ENCODE data around the gene MAB21L4. TPM values are rescaled to one million over a fixed set of nuclear protein-coding genes. Genes with fewer than 3 reads are reported as not detected.

MAB21L4 gene
- polyA plus RNA-seq, 4 donors = 3.8 to 29.3 (median 9.1) TPM

DNA sequence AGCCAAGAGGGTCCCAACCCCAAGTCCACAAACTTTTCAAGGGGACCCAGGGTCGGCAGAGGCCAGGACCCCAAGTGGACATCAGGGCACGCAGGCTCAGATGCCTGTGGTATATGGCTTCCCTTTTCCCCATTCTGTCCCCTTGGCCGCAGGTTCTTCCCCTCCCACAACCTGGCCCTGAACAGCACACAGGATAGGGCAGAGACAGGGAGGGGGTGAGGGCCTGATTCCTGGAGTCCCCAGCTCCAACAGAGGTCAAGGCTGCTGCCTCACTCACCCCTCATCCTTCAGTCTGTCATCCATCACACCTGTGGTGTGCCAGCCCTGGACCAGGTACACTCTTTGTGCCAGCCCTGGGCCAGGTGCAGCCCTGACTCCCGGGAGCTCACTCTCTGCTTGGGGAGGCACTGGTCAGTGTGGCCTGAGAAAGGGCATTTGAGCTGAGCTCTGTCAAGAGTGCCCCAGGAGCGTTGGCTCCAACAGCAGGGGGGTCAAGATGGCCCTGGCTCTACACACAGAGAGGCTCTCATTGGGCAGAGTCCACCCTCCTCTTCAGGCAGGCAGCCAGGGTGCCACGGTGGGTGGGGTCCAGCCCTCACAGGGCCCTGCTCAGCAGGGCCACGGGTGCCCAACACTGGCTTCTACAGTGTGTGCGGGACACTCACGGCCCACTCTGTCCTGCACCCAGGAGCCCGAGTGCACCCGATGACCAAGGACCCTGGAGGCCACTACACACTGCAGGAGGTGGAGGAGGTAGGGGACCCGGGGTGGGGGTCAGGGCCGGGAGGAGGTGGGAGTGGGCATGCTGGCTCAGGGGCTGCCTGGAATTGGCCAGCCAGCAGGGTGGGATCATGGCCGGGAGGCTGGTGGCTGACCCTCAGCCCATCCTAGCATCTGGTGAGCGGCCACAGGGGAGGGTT lies 25.7 kb downstream of the MAB21L4 start:
- peaks cover 0 to 21% (median 10%) of the 10 kb centered on the region in 3 donors for H3K4me1 ChIP-seq (ENCODE audit: control insufficient read depth in 3 of 3, insufficient read depth in 2 of 3, low read depth in 1 of 3, low read length in 2 of 3)
- WGBS, 3 donors = 71 to 80% (median 74%) methylated on average over 15 of the region's 15 CpGs
- H3K27me3 ChIP-seq (ENCODE audit: control insufficient read depth in 3 of 3, insufficient read depth in 3 of 3, low read length in 3 of 3) = no peaks in the 10 kb centered on the region
- H3K4me3 ChIP-seq (ENCODE audit: low read depth in 1 of 3, low read length in 3 of 3) = no peak overlapping the region
- FAIRE-seq (no peak), DNase-seq (no peak)
- no peaks in the 10 kb centered on the region for H3K9me3 ChIP-seq (ENCODE audit: control insufficient read depth in 2 of 2, insufficient read depth in 1 of 2, low read depth in 1 of 2, low read length in 1 of 2)
- no peak overlapping the region for H3K27ac ChIP-seq (ENCODE audit: low read depth in 1 of 3, low read length in 2 of 3)
- H3K36me3 ChIP-seq (ENCODE audit: control insufficient read depth in 3 of 3, insufficient read depth in 2 of 3, low read depth in 1 of 3, low read length in 3 of 3) = no peaks in the 10 kb centered on the region

DNA sequence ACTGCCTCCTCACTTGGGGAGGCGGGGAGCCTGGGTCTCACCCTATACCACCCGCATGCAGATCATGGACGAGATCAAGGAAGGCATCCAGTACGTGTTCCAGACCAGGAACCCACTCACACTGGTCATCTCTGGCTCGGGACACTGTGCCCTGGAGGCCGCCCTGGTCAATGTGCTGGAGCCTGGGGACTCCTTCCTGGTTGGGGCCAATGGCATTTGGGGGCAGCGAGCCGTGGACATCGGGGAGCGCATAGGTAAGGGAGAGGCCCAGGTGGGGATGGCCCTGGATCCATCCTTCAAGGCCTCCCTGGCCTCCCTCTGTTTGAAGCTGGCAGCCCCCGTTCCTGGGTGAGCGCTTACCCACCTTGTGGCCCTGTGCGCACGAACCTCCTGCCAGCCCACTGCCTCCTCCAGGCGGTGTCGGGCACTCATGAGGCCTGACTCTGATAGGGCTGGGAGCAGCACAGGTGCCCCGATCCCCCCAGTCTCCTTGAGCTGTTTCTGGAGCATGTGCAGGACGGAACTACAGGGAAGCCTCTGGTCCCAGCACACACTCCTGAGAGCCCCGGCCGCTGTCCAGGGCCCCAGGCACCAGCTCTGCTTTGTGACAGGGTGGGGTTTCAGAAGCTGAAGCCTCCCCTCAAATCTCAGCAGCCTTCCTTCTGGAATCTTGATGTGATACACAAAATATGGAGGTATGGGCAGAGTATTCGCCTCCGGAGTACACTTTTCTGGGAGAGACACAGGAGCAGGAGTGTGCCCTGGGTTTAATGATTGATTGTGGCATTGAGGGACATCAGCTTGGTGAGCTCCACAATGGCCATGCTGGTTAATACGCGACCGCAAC lies 26.6 kb downstream of the MAB21L4 start:
- DNase-seq (no peak), FAIRE-seq (no peak)
- Histone ChIP-seq H3K36me3 (ENCODE audit: control insufficient read depth in 3 of 3, insufficient read depth in 2 of 3, low read depth in 1 of 3, low read length in 3 of 3) (no peaks in the 10 kb centered on the region), H3K27me3 (ENCODE audit: control insufficient read depth in 3 of 3, insufficient read depth in 3 of 3, low read length in 3 of 3) (no peaks in the 10 kb centered on the region), H3K4me3 (ENCODE audit: low read depth in 1 of 3, low read length in 3 of 3) (no peak overlapping the region), H3K9me3 (ENCODE audit: control insufficient read depth in 2 of 2, insufficient read depth in 1 of 2, low read depth in 1 of 2, low read length in 1 of 2) (no peaks in the 10 kb centered on the region), H3K4me1 (ENCODE audit: control insufficient read depth in 3 of 3, insufficient read depth in 2 of 3, low read depth in 1 of 3, low read length in 2 of 3) (peaks cover 0 to 12% (median 3%) of the 10 kb centered on the region in 3 donors), H3K27ac (ENCODE audit: low read depth in 1 of 3, low read length in 2 of 3) (no peak overlapping the region)
- 89 to 91% (median 91%) methylated on average over 22 to 25 of the region's 25 CpGs for WGBS, 3 donors

GRCh38 chr2:240868286-240869108 lies 27.5 kb downstream of the MAB21L4 start, which contains the start of gene AGXT:
Gene AGXT (plus strand): TSS chr2:240868824. CDS start chr2:240868866, 42 bp downstream.
- Histone ChIP-seq H3K27ac (ENCODE audit: low read depth in 1 of 3, low read length in 2 of 3) (no peak within 1 kb of the TSS), H3K27me3 (ENCODE audit: control insufficient read depth in 3 of 3, insufficient read depth in 3 of 3, low read length in 3 of 3) (no peaks in the 10 kb centered on the region), H3K36me3 (ENCODE audit: control insufficient read depth in 3 of 3, insufficient read depth in 2 of 3, low read depth in 1 of 3, low read length in 3 of 3) (no peaks in the 10 kb centered on the region), H3K9me3 (ENCODE audit: control insufficient read depth in 2 of 2, insufficient read depth in 1 of 2, low read depth in 1 of 2, low read length in 1 of 2) (no peaks in the 10 kb centered on the region), H3K4me1 (ENCODE audit: control insufficient read depth in 3 of 3, insufficient read depth in 2 of 3, low read depth in 1 of 3, low read length in 2 of 3) (peaks cover 0 to 5% (median 0%) of the 10 kb centered on the region in 3 donors), H3K4me3 (ENCODE audit: low read depth in 1 of 3, low read length in 3 of 3) (no peak within 1 kb of the TSS)
- WGBS, 3 donors = 73 to 75% (median 75%) methylated on average over 21 of the region's 21 CpGs
- peak; percentile 19 to 22 for DNase-seq
- no peak for FAIRE-seq

DNA sequence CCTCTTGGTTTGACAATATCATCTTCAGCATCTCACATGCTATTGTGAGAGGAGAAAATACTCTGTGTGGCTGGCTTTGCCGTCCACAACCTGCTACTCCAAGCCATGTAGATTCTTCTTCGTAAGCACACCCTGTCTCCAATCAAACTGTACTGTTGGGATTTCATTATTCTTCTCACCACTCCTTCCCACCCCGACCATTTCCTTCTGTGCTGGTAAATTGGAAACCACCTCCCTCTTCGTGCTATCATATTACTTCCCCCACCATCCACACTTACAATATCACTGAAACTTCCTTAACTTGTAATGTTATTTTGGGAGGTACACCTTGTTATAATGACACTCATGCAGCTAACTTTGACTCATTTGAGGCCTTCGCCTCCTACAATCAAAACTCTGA lies 30.6 kb downstream of the MAB21L4 start:
- 80 to 83% (median 82%) methylated on average over 5 of the region's 5 CpGs for WGBS, 3 donors
- H3K9me3 ChIP-seq (ENCODE audit: control insufficient read depth in 2 of 2, insufficient read depth in 1 of 2, low read depth in 1 of 2, low read length in 1 of 2) = no peaks in the 10 kb centered on the region
- no peak overlapping the region for H3K27ac ChIP-seq (ENCODE audit: low read depth in 1 of 3, low read length in 2 of 3)
- no peaks in the 10 kb centered on the region for H3K4me1 ChIP-seq (ENCODE audit: control insufficient read depth in 3 of 3, insufficient read depth in 2 of 3, low read depth in 1 of 3, low read length in 2 of 3)
- no peaks in the 10 kb centered on the region for H3K36me3 ChIP-seq (ENCODE audit: control insufficient read depth in 3 of 3, insufficient read depth in 2 of 3, low read depth in 1 of 3, low read length in 3 of 3)
- no peak overlapping the region for H3K4me3 ChIP-seq (ENCODE audit: low read depth in 1 of 3, low read length in 3 of 3)
- no peaks in the 10 kb centered on the region for H3K27me3 ChIP-seq (ENCODE audit: control insufficient read depth in 3 of 3, insufficient read depth in 3 of 3, low read length in 3 of 3)
- no peak for FAIRE-seq
- no peak for DNase-seq

GRCh38 chr2:240864475-240864874 lies 31.5 kb downstream of the MAB21L4 start:
- no peak for DNase-seq
- Histone ChIP-seq H3K4me3 (ENCODE audit: low read depth in 1 of 3, low read length in 3 of 3) (no peak overlapping the region), H3K27ac (ENCODE audit: low read depth in 1 of 3, low read length in 2 of 3) (no peak overlapping the region), H3K9me3 (ENCODE audit: control insufficient read depth in 2 of 2, insufficient read depth in 1 of 2, low read depth in 1 of 2, low read length in 1 of 2) (no peaks in the 10 kb centered on the region), H3K4me1 (ENCODE audit: control insufficient read depth in 3 of 3, insufficient read depth in 2 of 3, low read depth in 1 of 3, low read length in 2 of 3) (no peaks in the 10 kb centered on the region), H3K27me3 (ENCODE audit: control insufficient read depth in 3 of 3, insufficient read depth in 3 of 3, low read length in 3 of 3) (no peaks in the 10 kb centered on the region), H3K36me3 (ENCODE audit: control insufficient read depth in 3 of 3, insufficient read depth in 2 of 3, low read depth in 1 of 3, low read length in 3 of 3) (no peaks in the 10 kb centered on the region)
- WGBS, 3 donors = 40 to 61% (median 60%) methylated on average over 3 of the region's 3 CpGs
- no peak for FAIRE-seq

- H3K4me3 ChIP-seq (ENCODE audit: low read depth in 1 of 3, low read length in 3 of 3) = no peak overlapping the region
- no peaks in the 10 kb centered on the region for H3K9me3 ChIP-seq (ENCODE audit: control insufficient read depth in 2 of 2, insufficient read depth in 1 of 2, low read depth in 1 of 2, low read length in 1 of 2)
- peaks cover 0 to 14% (median 4%) of the 10 kb centered on the region in 3 donors for H3K4me1 ChIP-seq (ENCODE audit: control insufficient read depth in 3 of 3, insufficient read depth in 2 of 3, low read depth in 1 of 3, low read length in 2 of 3)
- no peak for FAIRE-seq
- WGBS, 3 donors = 84 to 85% (median 84%) methylated on average over 2 of the region's 2 CpGs
- H3K27me3 ChIP-seq (ENCODE audit: control insufficient read depth in 3 of 3, insufficient read depth in 3 of 3, low read length in 3 of 3) = no peaks in the 10 kb centered on the region
- no peak for DNase-seq
- no peaks in the 10 kb centered on the region for H3K36me3 ChIP-seq (ENCODE audit: control insufficient read depth in 3 of 3, insufficient read depth in 2 of 3, low read depth in 1 of 3, low read length in 3 of 3)
- no peak overlapping the region for H3K27ac ChIP-seq (ENCODE audit: low read depth in 1 of 3, low read length in 2 of 3)
Measured at GRCh38 chr2:240861547-240861946, 34.4 kb downstream of the MAB21L4 start.

DNA sequence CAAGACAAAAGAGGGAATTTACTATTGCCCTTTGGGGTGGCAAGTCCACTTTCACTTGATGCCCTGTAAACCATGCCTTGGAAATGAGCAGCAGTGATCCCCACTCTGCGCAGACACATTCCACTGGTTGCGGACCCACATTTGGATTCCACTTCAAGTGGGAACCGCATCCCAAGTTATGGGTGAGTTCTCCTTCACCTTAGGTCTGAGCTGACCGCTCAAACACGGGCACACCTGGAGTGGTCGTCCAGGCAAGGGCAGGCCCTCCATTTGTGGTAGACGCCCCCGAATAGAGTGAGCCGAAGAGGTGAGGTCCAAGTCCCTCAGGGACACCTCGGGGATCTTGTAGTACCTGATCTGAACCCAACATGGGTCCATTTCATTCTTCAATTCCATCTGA lies 37.1 kb downstream of the MAB21L4 start:
- Histone ChIP-seq H3K27ac (ENCODE audit: low read depth in 1 of 3, low read length in 2 of 3) (no peak overlapping the region), H3K4me1 (ENCODE audit: control insufficient read depth in 3 of 3, insufficient read depth in 2 of 3, low read depth in 1 of 3, low read length in 2 of 3) (peaks cover 0 to 14% (median 4%) of the 10 kb centered on the region in 3 donors), H3K9me3 (ENCODE audit: control insufficient read depth in 2 of 2, insufficient read depth in 1 of 2, low read depth in 1 of 2, low read length in 1 of 2) (peaks cover 0 to 13% of the 10 kb centered on the region in 2 donors), H3K27me3 (ENCODE audit: control insufficient read depth in 3 of 3, insufficient read depth in 3 of 3, low read length in 3 of 3) (no peaks in the 10 kb centered on the region), H3K36me3 (ENCODE audit: control insufficient read depth in 3 of 3, insufficient read depth in 2 of 3, low read depth in 1 of 3, low read length in 3 of 3) (no peaks in the 10 kb centered on the region), H3K4me3 (ENCODE audit: low read depth in 1 of 3, low read length in 3 of 3) (no peak overlapping the region)
- FAIRE-seq (no peak), DNase-seq (no peak)
- 90 to 92% (median 91%) methylated on average over 10 of the region's 10 CpGs for WGBS, 3 donors

DNA sequence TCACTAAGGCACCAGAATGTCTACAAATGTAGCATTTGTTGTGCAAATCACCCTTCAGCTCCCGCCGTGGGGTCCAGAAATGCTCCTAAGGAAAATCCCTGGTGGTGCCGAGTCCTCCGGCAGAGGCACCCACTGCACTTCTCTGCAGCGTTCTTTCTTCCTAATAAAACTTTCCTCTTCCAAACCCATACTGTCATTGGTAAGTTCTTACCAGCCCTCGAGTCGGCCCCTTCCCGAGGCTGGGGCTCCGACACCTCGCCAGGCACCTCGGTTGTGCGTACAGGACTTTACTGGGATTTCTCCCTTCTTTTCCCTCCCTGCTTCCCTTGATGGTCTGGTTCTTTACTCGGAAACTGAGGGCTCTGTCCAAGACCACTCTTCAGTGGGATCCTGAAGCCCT lies 37.6 kb downstream of the MAB21L4 start:
- Histone ChIP-seq H3K36me3 (ENCODE audit: control insufficient read depth in 3 of 3, insufficient read depth in 2 of 3, low read depth in 1 of 3, low read length in 3 of 3) (no peaks in the 10 kb centered on the region), H3K4me3 (ENCODE audit: low read depth in 1 of 3, low read length in 3 of 3) (no peak overlapping the region), H3K9me3 (ENCODE audit: control insufficient read depth in 2 of 2, insufficient read depth in 1 of 2, low read depth in 1 of 2, low read length in 1 of 2) (peaks cover 0 to 13% of the 10 kb centered on the region in 2 donors), H3K27ac (ENCODE audit: low read depth in 1 of 3, low read length in 2 of 3) (no peak overlapping the region), H3K27me3 (ENCODE audit: control insufficient read depth in 3 of 3, insufficient read depth in 3 of 3, low read length in 3 of 3) (no peaks in the 10 kb centered on the region), H3K4me1 (ENCODE audit: control insufficient read depth in 3 of 3, insufficient read depth in 2 of 3, low read depth in 1 of 3, low read length in 2 of 3) (peaks cover 0 to 14% (median 4%) of the 10 kb centered on the region in 3 donors)
- 88 to 90% (median 89%) methylated on average over 13 of the region's 13 CpGs for WGBS, 3 donors
- no peak for DNase-seq
- no peak for FAIRE-seq
